IMR-90 (cell line): Measurements from ENCODE around the gene PCOLCE2. TPM values are rescaled to one million over a fixed set of nuclear protein-coding genes. Genes with fewer than 3 reads are reported as not detected.

Source experiments
- ATAC-seq: fragments of 200-7000 bp; cut with Tn5 transposase; 2 replicates; pipeline ENCODE4 v1.9.1; 2020; ENCODE audit warnings: low read depth, mild to moderate bottlenecking, moderate library complexity
- BruUV-seq: library from RNA; stranded (reverse); fragments of 400-500 nt; replicated peaks from 2 replicates; lab custom pipeline; 2021; lab: Mats Ljungman, UMichigan
- CTCF ChIA-PET: fragments of 300-600 bp; formaldehyde crosslinking; extraction: SDS; loops from one replicate; lab custom pipeline; 2021; ENCODE audit warnings: antibody characterized with exemption; lab: Yijun Ruan, JAX
- POLR2A ChIA-PET: fragments of 300-600 bp; sonication (Branson Sonifier 250); formaldehyde crosslinking; loops from one replicate; lab custom pipeline; 2022; ENCODE audit warnings: antibody characterized with exemption; ENCODE audit not compliant: unreplicated experiment; lab: Charles Lee
- DNase-seq: peaks from one replicate; pipeline ENCODE4 v3.0.0; 2013
- H2AFZ ChIP-seq: replicated peaks from 2 replicates; pipeline ENCODE3; 2013; ENCODE audit warnings: low read length, mild to moderate bottlenecking; ENCODE audit not compliant: poor library complexity
- H2AK5ac ChIP-seq: 2 replicates; pipeline ENCODE4 v1.6.1; 2013; ENCODE audit warnings: low read depth, low read length, inconsistent platforms
- H2AK9ac ChIP-seq: replicated peaks from 2 replicates; pipeline ENCODE3; 2013; ENCODE audit warnings: mild to moderate bottlenecking, low read depth, low read length, moderate library complexity; ENCODE audit not compliant: poor library complexity
- H2BK120ac ChIP-seq: 2 replicates; pipeline ENCODE4 v1.6.1; 2013; ENCODE audit warnings: low read depth, low read length, inconsistent platforms
- H2BK15ac ChIP-seq: 3 replicates; pipeline ENCODE4 v1.6.1; 2013; ENCODE audit warnings: low read depth, low read length, inconsistent platforms
- H2BK20ac ChIP-seq: 2 replicates; pipeline ENCODE4 v1.6.1; 2013; ENCODE audit warnings: low read depth, mild to moderate bottlenecking, inconsistent platforms, low read length, moderate library complexity
- H2BK5ac ChIP-seq: 2 replicates; pipeline ENCODE4 v1.6.1; 2013; ENCODE audit warnings: mild to moderate bottlenecking, low read depth, low read length, inconsistent platforms; ENCODE audit not compliant: poor library complexity, severe bottlenecking
- H3K14ac ChIP-seq: replicated peaks from 2 replicates; pipeline ENCODE4 v1.6.1; 2013; ENCODE audit warnings: low read depth, low read length, inconsistent platforms
- H3K18ac ChIP-seq: 2 replicates; pipeline ENCODE4 v1.6.1; 2013; ENCODE audit warnings: low read depth, low read length, control low read depth
- H3K23ac ChIP-seq: 2 replicates; pipeline ENCODE4 v1.6.1; 2013; ENCODE audit warnings: low read depth, low read length, inconsistent platforms
- H3K27ac ChIP-seq: 2 replicates; pipeline ENCODE4 v1.5.1; 2013; ENCODE audit warnings: mild to moderate bottlenecking, control low read depth, low read length; ENCODE audit not compliant: insufficient read depth
- H3K27me3 ChIP-seq: 2 replicates; pipeline ENCODE4 v1.6.1; 2013; ENCODE audit warnings: low read length; ENCODE audit not compliant: control insufficient read depth, insufficient read depth
- H3K36me3 ChIP-seq: 2 replicates; pipeline ENCODE4 v1.6.1; 2013; ENCODE audit warnings: low read length, mixed read lengths; ENCODE audit not compliant: control insufficient read depth, insufficient read depth
- H3K4ac ChIP-seq: 2 replicates; pipeline ENCODE4 v1.6.1; 2013; ENCODE audit warnings: low read depth, low read length, inconsistent platforms
- H3K4me1 ChIP-seq: 2 replicates; pipeline ENCODE4 v1.6.1; 2013; ENCODE audit warnings: low read length, mixed read lengths; ENCODE audit not compliant: control insufficient read depth, insufficient read depth
- H3K4me2 ChIP-seq: 2 replicates; pipeline ENCODE4 v1.6.1; 2013; ENCODE audit warnings: low read depth, mild to moderate bottlenecking, control low read depth, low read length, moderate library complexity
- H3K4me3 ChIP-seq: 2 replicates; pipeline ENCODE4 v1.5.1; 2013; ENCODE audit warnings: low read depth, mild to moderate bottlenecking, control low read depth, low read length, moderate library complexity; ENCODE audit not compliant: insufficient read depth
- H3K56ac ChIP-seq: 2 replicates; pipeline ENCODE4 v1.6.1; 2013; ENCODE audit warnings: low read length, inconsistent platforms; ENCODE audit not compliant: insufficient read depth; ENCODE audit errors: extremely low read depth
- H3K79me1 ChIP-seq, 2 experiments: 2 replicates each; pipeline ENCODE4 v1.6.1; 2013; ENCODE audit warnings: low read length in 2 of 2, inconsistent platforms in 1 of 2, low read depth in 1 of 2
- H3K9ac ChIP-seq: 2 replicates; pipeline ENCODE4 v1.6.1; 2013; ENCODE audit warnings: low read depth, low read length, control low read depth
- H3K9me1 ChIP-seq: 2 replicates; pipeline ENCODE4 v1.6.1; 2013; ENCODE audit warnings: low read length, inconsistent platforms; ENCODE audit not compliant: insufficient read depth
- H3K9me3 ChIP-seq: 2 replicates; pipeline ENCODE4 v1.6.1; 2013; ENCODE audit warnings: low read length; ENCODE audit not compliant: control insufficient read depth, insufficient read depth
- H4K20me1 ChIP-seq: 2 replicates; pipeline ENCODE4 v1.6.1; 2013; ENCODE audit warnings: low read length, inconsistent platforms; ENCODE audit not compliant: insufficient read depth
- H4K5ac ChIP-seq: 2 replicates; pipeline ENCODE4 v1.6.1; 2013; ENCODE audit warnings: mild to moderate bottlenecking, low read depth, low read length, control low read depth
- H4K8ac ChIP-seq, 2 experiments: 2 replicates each; pipeline ENCODE4 v1.6.1; 2013; ENCODE audit warnings: low read depth in 2 of 2, low read length in 2 of 2, control low read depth in 1 of 2, inconsistent platforms in 1 of 2
- H4K91ac ChIP-seq: 2 replicates; pipeline ENCODE4 v1.6.1; 2013; ENCODE audit warnings: low read depth, low read length, inconsistent platforms; ENCODE audit not compliant: insufficient read depth
- BHLHE40 ChIP-seq: fragments of 150-350 bp; IDR thresholded peaks from 2 replicates; pipeline ENCODE4 v1.6.1; 2016; ENCODE audit warnings: mild to moderate bottlenecking, low read depth, low read length
- CEBPB ChIP-seq: IDR thresholded peaks from 2 replicates; pipeline ENCODE4 v1.6.1; 2012; ENCODE audit warnings: low read depth, low read length, improper control_type of control experiment
- MAFK ChIP-seq: IDR thresholded peaks from 2 replicates; pipeline ENCODE4 v1.6.1; 2012; ENCODE audit warnings: low read depth, low read length, improper control_type of control experiment
- MAZ ChIP-seq: IDR thresholded peaks from 2 replicates; pipeline ENCODE4 v1.6.1; 2012; ENCODE audit warnings: low read depth, mild to moderate bottlenecking, low read length, improper control_type of control experiment, moderate library complexity, borderline replicate concordance
- NFE2L2 ChIP-seq: fragments of 150-350 bp; IDR thresholded peaks from 2 replicates; pipeline ENCODE4 v1.6.1; 2016; ENCODE audit warnings: low read depth, mild to moderate bottlenecking, low read length
- POLR2A ChIP-seq: IDR thresholded peaks from 2 replicates; pipeline ENCODE4 v1.6.1; 2012; ENCODE audit warnings: mild to moderate bottlenecking, low read depth, low read length
- RCOR1 ChIP-seq: IDR thresholded peaks from 2 replicates; pipeline ENCODE4 v1.6.1; 2012; ENCODE audit warnings: mild to moderate bottlenecking, low read length, improper control_type of control experiment; ENCODE audit not compliant: insufficient replicate concordance
- RFX5 ChIP-seq: IDR thresholded peaks from 2 replicates; pipeline ENCODE4 v1.8.0; 2012; ENCODE audit warnings: low read depth, mild to moderate bottlenecking, low read length, moderate library complexity
- SMC3 ChIP-seq: fragments of 150-350 bp; IDR thresholded peaks from 2 replicates; pipeline ENCODE4 v1.6.1; 2016; ENCODE audit warnings: low read depth, mild to moderate bottlenecking, antibody characterized with exemption, low read length, moderate library complexity
- WGBS, 2 experiments: methylation state at CpG; one replicate each; pipeline versions ENCODE4 v1.1.5 to v1.1.7; 2013; ENCODE audit warnings: missing lambda C conversion rate in 2 of 2; ENCODE audit not compliant: insufficient read length in 1 of 2; ENCODE audit errors: extremely low coverage in 2 of 2; 5-methylcytosine and 5-hydroxymethylcytosine counted together
- dilution Hi-C: fragments of 300-500 bp; cut with HindIII; formaldehyde crosslinking; loops from one replicate; pipeline ENCODE4 v1.14.3; 2018; ENCODE audit warnings: low sequenced_read_pairs; ENCODE audit not compliant: unreplicated experiment
- in situ Hi-C: fragments of 300-500 bp; cut with MboI; formaldehyde crosslinking; loops from 3 replicates; pipeline ENCODE4 v1.14.3; 2019; ENCODE audit warnings: low sequenced_read_pairs, inconsistent platforms, mixed read lengths
- intact Hi-C: fragments of 100-400 bp; cut with micrococcal nuclease; formaldehyde crosslinking; loops from 2 replicates; pipeline ENCODE4 v1.10.0; 2022
- polyA plus RNA-seq, 3 experiments: library from polyadenylated mRNA; depleted of rRNA; stranded (reverse); fragments of >200 nt; gene quantifications; 2 replicates each; pipeline ENCODE4 v1.2.3, GENCODE V29; 2012; ENCODE audit warnings: low replicate concordance in 1 of 3
- total RNA-seq: library from RNA; depleted of rRNA; stranded (reverse); fragments of >200 nt; gene quantifications from 2 replicates; pipeline ENCODE4 v1.2.3, GENCODE V29; 2012
- TF ChIP-seq, protein P1 (sequence below): fragments of 150-350 bp; IDR thresholded peaks from 2 replicates; pipeline ENCODE4 v1.6.1; 2017; ENCODE audit warnings: mild to moderate bottlenecking, antibody characterized with exemption, low read length, low read depth
- TF ChIP-seq, protein P2 (sequence below): fragments of 150-350 bp; IDR thresholded peaks from 2 replicates; pipeline ENCODE4 v1.6.1; 2016; ENCODE audit warnings: low read depth, mild to moderate bottlenecking, low read length, moderate library complexity, borderline replicate concordance

PCOLCE2 gene
- total and polyA plus RNA-seq, 2 of the 4 experiments (the other 2 are of a cell fraction) = 0.50 to 0.54 TPM

DNA sequence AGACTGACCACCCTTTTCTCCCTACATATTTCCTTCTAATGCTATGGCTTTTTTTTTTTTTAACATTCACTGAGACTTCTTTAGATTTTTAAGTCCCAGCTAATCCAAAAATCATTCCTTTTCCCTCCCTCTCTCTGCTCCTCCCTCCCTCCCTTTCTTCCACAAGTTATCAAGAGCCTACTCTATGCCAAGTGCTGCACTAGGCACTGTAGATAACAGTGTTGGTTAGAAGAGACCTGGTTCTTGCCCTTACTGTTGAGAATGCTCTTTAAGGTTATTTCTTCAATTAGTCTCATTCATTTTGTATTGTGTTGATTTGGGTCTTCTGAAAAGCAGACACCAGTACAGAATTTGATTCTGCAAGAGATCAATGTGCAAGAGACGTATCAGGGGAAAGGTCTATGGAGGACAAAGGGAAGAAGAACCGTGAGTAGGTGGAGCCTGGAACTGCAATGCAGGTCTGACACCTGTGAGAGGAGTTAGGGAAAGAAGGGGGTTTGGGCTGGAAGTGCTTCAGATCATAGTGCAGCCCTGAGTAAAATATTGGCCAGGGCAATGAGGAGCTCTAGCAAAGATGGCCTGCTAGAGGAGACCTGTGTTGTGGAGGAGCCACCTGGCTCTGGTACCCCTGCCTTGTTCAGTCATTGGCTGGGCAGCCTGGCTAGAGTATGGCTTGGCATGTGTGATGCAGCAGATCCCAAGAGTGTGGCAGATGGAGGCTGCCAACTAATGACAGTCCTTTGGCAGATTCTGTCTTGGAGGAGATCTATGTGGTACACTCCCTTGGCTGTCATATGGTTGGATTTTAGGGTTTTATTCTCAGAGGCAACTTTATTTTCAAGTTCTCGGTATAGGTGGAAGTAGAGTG lies 9.7 kb upstream of the PCOLCE2 start:
- no peak for DNase-seq
- in situ Hi-C loops (no loop called here), intact Hi-C loops (no loop called here), dilution Hi-C loops (no loop called here)
- WGBS, 2 experiments = 86% methylated on average over 1 of the region's 3 CpGs; no CpG with 5 or more reads in 1 of the 2 experiments
- no peak overlapping the region for H3K56ac ChIP-seq
- peak overlapping the region; percentile 23 for H2AFZ ChIP-seq
- no peak overlapping the region for H2BK15ac ChIP-seq
- H3K23ac ChIP-seq = no peak overlapping the region
- POLR2A ChIA-PET = no interaction called here
- no peaks in the 10 kb centered on the region for H3K9me3 ChIP-seq
- H3K27me3 ChIP-seq = peaks cover 2% of the 10 kb centered on the region; the same call in 1 of the 2 replicates
- H3K36me3 ChIP-seq = no peaks in the 10 kb centered on the region
- H3K4me3 ChIP-seq = no peak overlapping the region
- no peaks in the 10 kb centered on the region for H3K4me1 ChIP-seq
- ATAC-seq = no peak
- TF ChIP-seq, protein P1, sequence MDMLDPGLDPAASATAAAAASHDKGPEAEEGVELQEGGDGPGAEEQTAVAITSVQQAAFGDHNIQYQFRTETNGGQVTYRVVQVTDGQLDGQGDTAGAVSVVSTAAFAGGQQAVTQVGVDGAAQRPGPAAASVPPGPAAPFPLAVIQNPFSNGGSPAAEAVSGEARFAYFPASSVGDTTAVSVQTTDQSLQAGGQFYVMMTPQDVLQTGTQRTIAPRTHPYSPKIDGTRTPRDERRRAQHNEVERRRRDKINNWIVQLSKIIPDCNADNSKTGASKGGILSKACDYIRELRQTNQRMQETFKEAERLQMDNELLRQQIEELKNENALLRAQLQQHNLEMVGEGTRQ = no peak
- no peak for TF ChIP-seq RCOR1
- TF ChIP-seq MAZ = no peak
- TF ChIP-seq MAFK = no peak
- no peak for TF ChIP-seq BHLHE40
- TF ChIP-seq SMC3 = no peak
- TF ChIP-seq RFX5 = no peak
- no peak for TF ChIP-seq CEBPB
- no peak for TF ChIP-seq POLR2A
- TF ChIP-seq, protein P2, sequence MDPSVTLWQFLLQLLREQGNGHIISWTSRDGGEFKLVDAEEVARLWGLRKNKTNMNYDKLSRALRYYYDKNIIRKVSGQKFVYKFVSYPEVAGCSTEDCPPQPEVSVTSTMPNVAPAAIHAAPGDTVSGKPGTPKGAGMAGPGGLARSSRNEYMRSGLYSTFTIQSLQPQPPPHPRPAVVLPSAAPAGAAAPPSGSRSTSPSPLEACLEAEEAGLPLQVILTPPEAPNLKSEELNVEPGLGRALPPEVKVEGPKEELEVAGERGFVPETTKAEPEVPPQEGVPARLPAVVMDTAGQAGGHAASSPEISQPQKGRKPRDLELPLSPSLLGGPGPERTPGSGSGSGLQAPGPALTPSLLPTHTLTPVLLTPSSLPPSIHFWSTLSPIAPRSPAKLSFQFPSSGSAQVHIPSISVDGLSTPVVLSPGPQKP = no peak
- no peak for TF ChIP-seq NFE2L2
- H3K79me1 ChIP-seq = no peaks in the 10 kb centered on the region
- no peaks in the 10 kb centered on the region for H3K9me1 ChIP-seq
- CTCF ChIA-PET = no interaction called here
- H2BK120ac ChIP-seq = no peak overlapping the region
- H2BK20ac ChIP-seq = no peak overlapping the region
- no peak overlapping the region for H3K27ac ChIP-seq
- no peak overlapping the region for H3K9ac ChIP-seq
- no peak overlapping the region for H2AK9ac ChIP-seq
- no peaks in the 10 kb centered on the region for H4K20me1 ChIP-seq
- no peak overlapping the region for H3K4ac ChIP-seq
- no peak overlapping the region for H3K4me2 ChIP-seq
- H2BK5ac ChIP-seq = no peak overlapping the region
- no peak overlapping the region for H4K8ac ChIP-seq
- no peak overlapping the region for H3K14ac ChIP-seq
- no peak overlapping the region for H4K5ac ChIP-seq
- no TSS peak for BruUV-seq
- no peak overlapping the region for H3K18ac ChIP-seq
- H4K91ac ChIP-seq = no peak overlapping the region
- H2AK5ac ChIP-seq = no peak overlapping the region
